Suprapubic skin (tissue), 4 donors: ENCODE measurements around the gene SPECC1L.
"Not testable (repeated sequence)": the region's sequence is repeated elsewhere in the genome, so short reads cannot be mapped to it uniquely, and the experiment has no call there.

Experiments used
- POLR2A ChIP-seq, 2 donors: fragments of 450-650 bp; IDR thresholded peaks; one replicate each; pipeline ENCODE4 v1.6.1; 2017; ENCODE audit warnings: antibody characterized with exemption in 2 of 2, mild to moderate bottlenecking in 2 of 2, moderate library complexity in 2 of 2
- POLR2AphosphoS5 ChIP-seq, 3 donors: sonication (generic); formaldehyde crosslinking; IDR thresholded peaks; one replicate each; pipeline ENCODE4 v1.6.1; 2017; ENCODE audit warnings: antibody characterized with exemption in 3 of 3
- TF ChIP-seq, protein P1 (sequence below), 2 donors: fragments of 200-600 bp in 1 of 2; fragments of 450-650 bp in 1 of 2; sonication (generic) in 1 of 2; IDR thresholded peaks; one replicate each; pipeline ENCODE4 v1.5.1; 2016 to 2019; ENCODE audit warnings: antibody characterized with exemption in 2 of 2, mild to moderate bottlenecking in 1 of 2, moderate library complexity in 1 of 2

DNA sequence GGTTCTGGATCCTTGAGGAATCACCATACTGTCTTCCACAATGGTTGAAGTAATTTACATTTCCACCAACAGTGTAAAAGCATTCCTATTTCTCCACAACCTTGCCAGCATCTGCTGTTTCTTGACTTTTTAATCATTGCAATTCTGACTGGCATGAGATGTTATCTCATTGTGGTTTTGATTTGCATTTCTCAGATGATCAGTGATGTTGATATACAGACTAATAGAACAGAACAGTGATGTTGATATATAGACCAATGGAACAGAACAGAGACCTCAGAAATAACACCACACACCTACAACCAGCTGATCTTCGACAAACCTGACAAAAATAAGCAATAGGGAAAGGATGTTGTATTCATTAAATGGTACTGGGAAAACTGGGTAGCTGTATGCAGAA is 29.9 kb downstream of the SPECC1L start:
- TF ChIP-seq, protein P1, sequence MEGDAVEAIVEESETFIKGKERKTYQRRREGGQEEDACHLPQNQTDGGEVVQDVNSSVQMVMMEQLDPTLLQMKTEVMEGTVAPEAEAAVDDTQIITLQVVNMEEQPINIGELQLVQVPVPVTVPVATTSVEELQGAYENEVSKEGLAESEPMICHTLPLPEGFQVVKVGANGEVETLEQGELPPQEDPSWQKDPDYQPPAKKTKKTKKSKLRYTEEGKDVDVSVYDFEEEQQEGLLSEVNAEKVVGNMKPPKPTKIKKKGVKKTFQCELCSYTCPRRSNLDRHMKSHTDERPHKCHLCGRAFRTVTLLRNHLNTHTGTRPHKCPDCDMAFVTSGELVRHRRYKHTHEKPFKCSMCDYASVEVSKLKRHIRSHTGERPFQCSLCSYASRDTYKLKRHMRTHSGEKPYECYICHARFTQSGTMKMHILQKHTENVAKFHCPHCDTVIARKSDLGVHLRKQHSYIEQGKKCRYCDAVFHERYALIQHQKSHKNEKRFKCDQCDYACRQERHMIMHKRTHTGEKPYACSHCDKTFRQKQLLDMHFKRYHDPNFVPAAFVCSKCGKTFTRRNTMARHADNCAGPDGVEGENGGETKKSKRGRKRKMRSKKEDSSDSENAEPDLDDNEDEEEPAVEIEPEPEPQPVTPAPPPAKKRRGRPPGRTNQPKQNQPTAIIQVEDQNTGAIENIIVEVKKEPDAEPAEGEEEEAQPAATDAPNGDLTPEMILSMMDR (IDR thresholded peaks at IDR 0.05), result not testable (repeated sequence)
- TF ChIP-seq POLR2A, POLR2AphosphoS5 (IDR thresholded peaks at IDR 0.05): not testable (repeated sequence)
